Stromal cell of bone marrow (primary cell): Measurements from ENCODE around the gene PTBP2.

Source experiments
- DNase-seq: peaks from one replicate; pipeline ENCODE4 v3.0.0-alpha.2; 2012; ENCODE audit warnings: low read depth

PTBP2 gene, protein sequence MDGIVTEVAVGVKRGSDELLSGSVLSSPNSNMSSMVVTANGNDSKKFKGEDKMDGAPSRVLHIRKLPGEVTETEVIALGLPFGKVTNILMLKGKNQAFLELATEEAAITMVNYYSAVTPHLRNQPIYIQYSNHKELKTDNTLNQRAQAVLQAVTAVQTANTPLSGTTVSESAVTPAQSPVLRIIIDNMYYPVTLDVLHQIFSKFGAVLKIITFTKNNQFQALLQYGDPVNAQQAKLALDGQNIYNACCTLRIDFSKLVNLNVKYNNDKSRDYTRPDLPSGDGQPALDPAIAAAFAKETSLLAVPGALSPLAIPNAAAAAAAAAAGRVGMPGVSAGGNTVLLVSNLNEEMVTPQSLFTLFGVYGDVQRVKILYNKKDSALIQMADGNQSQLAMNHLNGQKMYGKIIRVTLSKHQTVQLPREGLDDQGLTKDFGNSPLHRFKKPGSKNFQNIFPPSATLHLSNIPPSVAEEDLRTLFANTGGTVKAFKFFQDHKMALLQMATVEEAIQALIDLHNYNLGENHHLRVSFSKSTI

DNA sequence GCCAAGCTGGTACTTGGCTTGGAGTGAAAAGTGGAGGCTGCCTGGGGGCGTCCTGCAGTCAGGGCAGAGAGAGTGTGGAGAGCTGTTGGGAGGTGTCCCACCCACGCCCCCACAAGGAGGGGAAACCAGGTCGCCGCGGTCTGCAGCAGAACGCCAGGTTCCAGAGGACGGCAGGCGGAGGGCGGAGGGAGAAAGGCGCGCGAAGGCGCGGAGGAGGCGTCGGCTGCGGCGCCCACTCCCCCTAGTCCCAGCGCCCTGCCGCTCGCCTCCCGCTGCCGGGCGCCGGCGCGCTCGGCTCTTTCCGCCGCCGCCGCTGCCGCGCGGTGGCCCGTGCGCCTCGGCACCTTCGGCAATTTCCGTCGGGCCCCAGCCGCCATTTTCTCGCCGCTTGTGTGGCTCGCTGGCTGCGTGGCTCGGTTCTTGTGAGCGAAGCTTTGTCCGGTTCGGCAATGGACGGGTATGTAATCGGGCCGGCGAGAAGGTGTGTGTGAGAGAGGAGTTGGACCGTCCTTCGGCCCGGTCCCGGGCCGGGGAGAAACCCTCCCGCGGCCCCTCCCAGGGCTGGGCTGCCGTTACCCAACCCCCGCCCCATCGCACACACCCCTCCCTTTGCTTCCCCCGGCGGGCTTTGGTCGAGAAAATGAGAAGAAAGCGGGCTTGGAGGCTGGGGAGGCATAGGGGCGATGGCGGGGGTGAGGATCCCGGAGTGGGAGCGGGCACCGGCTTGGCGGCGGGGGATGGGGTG, at the start of gene PTBP2:
PTBP2 (plus strand) TSS at position 369 of the 745 bp plus-strand sequence; CDS start at position 450, 81 bp downstream.
- DNase-seq: peak; percentile 63

DNA sequence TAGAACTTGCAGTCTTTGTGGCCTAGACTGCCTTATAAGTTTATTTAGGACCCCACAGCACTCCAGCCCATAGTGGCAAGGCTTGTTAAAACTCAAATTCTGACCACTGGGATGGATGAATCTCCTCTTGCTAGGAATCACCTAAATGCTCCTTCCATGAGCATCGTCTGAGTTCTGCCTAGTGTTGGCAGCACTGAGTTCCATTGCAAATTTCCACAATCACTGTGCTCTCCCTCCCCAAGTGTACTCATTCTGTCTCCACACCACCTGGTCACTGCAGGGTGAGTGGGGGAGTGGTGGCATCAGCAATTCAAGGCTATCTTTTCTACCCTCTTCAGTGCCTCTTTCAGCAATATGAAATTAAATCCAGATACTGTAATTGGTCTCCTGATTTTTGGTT, 46.7 kb upstream of the PTBP2 start:
- DNase-seq: no peak

DNA sequence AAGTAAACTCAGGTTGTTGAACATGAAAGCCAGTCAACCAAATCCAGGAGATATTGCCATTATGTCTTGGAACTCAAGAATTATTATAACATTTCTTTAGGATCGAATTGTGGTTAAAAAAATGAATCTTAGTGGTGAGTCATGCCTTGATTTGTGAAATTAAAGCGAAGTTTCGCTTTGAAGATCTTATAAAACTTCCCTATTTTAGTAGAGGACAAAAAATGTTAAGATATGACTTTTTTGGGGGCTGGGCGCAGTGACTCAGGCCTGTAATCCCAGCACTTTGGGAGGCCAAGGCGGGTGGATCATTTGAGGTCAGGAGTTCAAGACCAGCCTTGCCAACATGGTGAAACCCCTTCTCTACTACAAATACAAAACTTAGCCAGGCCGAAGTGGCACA, 39.5 kb upstream of the PTBP2 start:
- no peak for DNase-seq

DNA sequence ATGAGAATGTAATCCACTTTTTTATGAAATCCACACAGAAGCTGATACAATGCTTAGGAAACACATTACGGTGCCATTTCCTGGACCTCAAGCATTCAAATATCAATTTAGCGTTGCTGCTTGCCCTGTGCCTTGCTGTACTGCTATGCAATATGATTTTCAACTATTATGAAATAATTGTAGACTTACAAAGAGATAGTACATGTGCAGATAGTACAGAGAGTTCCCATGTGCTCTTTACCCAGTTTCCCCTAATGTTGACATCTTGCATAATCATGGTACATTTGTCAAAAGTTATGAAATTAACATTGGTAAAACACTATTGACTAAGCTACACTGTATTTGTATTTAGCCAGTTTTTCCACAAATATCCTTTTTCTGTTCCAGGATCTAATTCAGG, 37.7 kb upstream of the PTBP2 start:
- no peak for DNase-seq

DNA sequence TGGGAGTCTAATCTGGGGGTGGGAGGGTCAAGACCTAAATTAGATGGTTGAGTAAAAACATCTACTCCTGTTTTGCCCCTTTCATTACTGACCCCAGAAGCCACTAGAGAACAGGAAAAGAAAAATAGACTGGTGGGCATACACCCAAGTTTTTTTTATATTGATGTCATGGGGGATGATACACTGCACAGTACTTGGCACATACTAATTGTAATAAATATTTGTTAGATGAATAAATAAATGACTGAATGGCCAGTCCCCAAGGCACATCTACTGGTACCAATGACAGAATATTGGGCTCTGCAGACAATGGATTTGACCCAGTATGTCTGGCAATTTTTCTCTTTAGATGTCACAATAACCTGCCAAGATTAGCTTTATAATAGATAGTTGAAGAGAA, 36.8 kb upstream of the PTBP2 start:
- DNase-seq: no peak

DNA sequence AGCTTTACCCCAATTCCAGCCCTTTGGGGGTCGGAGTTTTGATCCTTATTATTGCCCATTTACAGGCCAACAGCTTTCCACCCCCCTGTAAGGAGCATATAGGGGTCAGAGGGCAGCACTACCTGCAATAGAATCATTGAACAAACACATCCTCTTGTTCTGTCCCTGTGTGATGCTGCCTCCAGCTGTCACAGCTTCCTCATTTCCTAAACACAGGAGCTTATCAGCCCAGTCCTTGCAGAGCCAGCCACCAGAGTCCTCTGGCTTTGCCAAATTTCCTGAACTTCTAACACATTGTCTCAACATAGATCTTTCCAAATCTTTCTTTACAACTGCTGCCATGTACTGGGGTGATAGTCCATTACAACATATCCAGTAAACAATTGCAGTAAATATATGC, 32.8 kb upstream of the PTBP2 start:
- no peak for DNase-seq

DNA sequence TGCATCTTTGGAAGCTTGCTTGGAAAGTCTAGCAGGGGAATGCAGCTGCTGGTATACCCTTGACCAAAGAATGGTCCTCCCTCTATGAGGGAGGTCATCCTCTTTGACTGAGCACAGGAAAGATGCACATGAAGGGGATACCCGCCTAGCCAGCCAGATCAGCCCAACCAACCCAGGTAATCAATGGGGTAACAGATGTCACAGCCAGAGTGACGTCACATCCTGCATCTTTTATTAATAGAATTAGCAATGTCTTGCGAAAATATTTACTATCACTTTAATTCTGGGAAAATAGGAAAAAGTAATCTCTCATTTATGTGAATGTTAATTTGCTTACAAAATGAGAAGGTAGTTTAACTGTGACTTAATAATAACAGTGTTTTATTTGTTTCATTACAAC, 25.6 kb upstream of the PTBP2 start:
- DNase-seq: no peak

DNA sequence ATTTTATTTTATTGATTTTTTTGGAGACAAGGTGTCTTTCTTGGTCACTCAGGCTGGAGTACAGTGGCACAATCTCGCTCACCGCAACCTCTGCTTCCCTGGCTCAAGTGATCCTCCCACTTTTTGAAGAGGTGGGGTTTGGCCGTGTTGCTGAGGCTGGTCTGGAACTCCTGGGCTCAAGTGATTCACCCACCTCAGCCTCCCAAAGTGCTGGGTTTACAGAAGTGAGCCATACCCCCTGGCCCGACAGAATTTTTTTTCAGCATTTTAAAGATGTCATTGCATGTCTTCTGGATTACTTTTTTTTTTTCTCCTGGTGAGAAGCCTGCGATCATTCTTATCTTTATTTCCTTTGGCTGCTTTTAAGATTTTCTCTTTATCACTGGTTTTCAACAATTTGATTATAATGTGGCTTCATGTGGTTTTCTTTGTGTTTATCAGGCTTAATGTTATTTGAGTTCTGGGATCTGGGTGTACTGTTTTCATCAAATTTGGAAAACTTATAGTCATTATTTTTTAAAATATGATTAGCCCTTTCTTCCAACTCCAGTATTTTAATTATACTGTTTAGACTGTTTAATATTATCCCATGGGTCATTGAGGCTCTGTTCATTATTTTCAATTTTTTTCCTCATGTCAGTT, 23.1 kb upstream of the PTBP2 start:
- no peak for DNase-seq

DNA sequence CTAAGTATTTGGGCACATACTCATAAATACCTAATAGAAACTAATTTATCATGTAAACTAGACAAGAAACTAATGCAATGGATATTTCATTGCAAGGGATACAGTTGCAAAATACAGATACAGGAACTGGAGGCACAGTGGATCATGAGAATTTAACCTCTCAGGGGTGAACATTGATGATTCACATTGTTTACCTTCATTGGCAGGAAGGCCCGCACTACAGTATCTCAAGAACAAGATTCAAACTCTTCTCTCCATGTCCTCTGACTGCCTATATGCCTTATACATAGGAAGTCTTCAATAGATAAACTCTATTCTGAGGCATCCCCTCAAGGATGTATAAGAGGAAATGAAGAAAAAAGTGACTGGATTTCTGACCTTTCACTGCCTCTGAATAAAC, 18.4 kb upstream of the PTBP2 start:
- DNase-seq: no peak

DNA sequence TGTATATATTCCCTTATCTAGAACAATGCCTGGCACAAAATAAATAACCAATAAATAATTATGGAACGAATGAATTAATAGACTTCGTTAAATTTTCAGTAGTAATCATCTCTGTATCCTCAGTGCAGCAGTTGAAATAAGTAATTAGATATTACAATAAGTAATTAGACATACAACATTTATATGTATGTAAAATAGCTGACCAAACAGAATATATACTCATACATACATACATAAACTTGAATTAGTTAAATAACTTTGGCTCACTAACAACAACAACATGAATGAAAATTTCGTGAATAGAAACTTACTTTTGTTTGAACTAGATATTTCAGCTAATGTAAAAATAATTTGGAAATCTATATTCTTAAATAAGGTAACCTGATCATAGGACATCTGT, 14.6 kb upstream of the PTBP2 start:
- DNase-seq: no peak

DNA sequence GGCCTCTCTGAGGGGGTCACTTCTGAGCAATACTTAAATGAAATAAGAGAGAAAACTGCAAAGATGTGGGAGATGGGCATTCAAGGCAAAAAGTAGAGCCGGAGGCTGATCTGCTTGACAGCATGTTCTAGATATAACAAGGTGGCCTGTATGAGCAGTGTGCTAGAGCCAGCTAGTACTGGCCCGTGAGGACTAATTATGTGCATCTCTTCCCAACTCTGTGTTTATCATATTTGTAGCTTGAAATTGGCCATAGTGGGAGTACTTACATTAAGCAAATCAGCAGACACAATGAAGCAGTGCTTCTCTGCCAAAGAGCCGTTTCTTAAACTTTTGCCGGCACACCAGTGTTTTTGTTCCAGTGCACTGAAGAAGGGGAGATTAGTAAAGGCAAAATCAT, 13.1 kb upstream of the PTBP2 start:
- no peak for DNase-seq

DNA sequence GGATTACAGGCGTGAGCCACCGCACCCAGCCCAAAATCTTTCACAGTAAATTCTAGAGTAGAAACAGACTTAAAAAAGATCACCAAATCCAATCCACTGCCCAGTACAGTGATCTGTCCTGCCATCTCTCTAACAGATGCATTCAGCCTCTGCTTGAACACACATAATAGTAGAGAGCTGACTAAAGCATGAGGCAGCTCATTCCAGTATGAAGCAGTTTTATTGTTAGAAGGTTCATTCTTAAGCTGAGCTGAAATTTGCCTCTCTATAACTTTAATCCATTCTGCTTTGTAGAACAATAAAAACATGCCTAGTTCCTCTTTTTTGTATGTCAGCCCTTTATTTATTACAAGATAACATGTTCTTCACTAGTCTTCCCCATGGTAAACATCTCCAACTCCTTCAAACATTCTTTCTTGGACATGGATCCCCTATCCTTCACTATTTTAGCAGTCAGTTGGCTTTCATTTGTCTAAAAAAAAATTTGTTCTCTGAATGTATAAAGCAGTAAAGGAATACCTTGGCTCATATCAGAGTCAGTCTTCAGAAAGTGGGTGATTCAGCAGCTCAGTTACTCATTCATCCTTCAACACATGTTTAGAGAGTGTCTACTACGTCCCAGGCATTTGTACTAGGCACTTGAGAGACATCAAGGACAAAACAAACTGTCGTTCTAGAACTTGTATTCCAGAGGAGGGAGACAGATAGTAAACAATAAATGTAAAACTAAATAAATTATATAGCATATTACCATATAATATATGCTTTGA, 10.7 kb upstream of the PTBP2 start:
- DNase-seq: no peak

DNA sequence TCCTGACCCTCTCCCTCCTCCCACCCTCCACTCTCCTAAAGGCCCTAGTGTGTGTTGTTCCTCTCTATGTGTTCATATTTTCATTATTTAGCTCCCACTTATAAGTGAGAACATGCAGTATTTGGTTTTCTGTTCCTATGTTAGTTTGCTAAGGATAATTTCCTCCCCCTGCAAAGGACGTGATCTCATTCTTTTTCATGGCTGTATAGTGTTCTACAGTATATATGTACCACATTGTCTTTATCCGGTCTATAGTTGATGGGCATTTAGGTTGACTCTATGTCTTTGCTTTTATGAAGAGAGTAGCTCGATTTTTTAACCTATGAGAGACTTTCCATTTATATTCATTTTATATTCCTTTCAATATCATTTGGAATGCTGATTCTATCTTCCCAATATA, 7.9 kb upstream of the PTBP2 start:
- no peak for DNase-seq

DNA sequence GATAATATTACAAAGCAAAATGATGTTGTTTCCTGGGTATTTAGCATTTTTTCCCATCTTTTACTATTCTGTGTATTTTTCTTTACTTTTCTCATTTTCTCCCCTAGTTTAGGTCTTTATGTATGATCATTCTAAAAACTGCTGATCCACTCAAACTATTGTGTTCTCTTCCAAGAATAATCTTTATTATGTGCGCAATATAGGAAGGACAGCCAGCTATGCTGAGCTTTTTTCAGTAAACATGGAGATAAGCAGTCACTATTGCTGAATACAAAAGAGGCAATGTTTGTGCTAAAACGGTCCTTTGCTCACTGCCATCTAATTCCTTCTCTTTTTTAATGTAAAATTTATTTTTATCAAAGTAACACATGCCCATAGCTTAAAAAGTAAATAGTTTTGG, 6.7 kb upstream of the PTBP2 start:
- no peak for DNase-seq

DNA sequence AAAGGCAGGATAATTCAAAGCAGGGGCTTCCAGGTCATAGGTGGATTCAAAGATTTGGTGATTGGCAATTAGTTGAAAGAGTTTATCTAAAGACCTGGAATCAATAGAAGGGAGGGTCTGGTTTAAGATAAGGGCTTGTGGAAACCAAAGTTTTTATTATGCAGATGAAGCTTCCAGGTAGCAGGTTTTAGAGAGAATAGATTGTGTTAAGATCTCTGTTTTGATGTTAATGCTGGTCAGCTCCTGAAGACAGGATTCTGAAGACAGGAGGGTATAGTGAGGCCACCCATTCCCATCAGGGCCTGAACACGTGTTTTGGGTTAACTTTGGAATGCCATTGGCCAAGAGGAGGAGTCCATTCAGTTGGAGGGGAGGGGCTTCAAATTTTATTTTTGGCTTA, 6.1 kb upstream of the PTBP2 start:
- DNase-seq: no peak

DNA sequence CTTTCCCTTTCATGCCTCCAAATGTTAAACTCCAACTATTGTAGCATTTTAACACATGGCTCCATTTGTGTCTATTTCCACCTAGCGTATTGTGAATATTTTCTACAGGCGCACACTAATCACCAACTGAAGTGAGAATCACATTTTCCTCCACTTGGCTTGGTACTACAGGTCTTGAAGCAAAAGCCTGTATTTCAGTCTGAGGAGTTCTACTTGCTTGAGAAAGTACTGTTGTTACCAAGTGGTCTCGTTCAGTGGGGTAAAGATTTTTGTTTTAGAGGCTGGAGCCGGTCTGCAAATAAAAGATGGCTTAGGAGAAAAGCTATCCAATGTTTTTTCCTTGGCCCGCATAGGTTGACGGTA, 550 bp upstream of the PTBP2 start:
- no peak for DNase-seq

DNA sequence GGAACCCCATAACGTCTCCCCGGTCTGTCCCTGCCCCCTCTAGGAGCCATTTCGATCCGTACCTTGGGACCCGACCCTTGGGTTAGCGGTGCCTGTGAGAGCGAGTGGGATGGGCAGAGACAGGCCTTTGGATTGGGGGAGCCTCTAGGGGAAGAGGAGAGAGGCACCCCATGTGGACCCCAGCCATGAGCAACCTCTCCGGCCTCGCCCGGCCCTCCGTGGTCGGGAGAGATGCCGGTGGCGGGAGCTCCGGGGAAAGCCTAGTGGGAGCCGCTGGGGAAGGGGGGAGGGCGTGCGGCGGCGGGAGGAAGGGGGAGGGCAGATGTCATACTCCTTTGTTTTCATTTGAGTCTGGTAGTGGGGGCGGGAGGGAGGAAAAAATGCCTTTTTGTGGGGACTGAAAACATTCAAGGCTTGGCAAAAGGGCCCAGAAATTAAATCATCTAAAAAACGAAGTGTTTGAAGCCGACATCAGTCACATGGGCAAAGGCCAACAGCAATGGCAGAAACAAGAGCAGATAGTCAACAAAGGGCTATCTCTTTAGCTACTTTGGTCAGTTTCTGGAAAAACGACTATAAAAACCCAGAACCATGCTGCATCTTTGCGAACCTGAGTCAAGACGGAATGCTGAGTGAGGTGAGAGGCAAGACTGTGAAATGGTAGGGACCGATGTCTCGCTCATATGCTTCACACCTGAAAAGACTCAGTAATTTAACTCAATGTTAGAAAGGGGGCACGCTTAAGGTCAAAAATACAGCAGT, 758 bp downstream of the PTBP2 start:
- DNase-seq: peak; percentile 57

DNA sequence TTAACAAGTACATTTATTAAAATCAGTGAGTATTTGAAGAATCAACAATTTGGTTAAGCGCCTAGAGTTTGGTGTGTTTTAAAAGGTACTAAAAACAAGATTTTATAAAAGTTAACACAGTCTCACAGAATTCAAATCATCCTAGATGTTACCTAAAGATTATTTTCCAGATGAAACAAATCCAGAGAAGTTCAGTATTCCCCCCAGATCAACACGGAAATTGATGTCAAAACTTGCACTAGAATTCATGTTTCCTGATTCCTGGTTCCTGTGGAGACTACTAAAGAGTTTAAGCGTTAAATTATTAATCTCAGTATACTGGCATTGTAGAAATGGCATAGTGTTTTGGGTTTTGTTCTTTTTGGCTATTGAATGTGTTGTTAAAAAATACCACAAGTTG, 1.4 kb downstream of the PTBP2 start:
- no peak for DNase-seq

DNA sequence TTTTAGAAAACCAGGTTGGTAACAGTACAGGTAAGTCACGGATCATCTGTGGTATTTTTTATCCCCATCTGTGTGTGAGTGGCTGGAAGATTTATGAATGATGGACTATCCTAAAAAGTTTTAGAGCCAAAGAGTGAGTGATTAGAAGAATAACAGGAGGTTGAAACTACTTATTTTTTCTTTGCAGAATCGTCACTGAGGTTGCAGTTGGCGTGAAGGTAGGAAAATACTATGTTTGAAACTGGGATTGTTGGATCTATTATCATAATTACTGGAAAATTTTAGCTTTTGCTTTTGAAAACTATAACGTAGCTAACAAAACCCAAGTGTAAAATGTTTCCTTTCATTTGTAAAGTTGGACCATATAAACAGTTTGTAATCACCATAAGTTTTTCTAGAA, 1.8 kb downstream of the PTBP2 start:
- no peak for DNase-seq

DNA sequence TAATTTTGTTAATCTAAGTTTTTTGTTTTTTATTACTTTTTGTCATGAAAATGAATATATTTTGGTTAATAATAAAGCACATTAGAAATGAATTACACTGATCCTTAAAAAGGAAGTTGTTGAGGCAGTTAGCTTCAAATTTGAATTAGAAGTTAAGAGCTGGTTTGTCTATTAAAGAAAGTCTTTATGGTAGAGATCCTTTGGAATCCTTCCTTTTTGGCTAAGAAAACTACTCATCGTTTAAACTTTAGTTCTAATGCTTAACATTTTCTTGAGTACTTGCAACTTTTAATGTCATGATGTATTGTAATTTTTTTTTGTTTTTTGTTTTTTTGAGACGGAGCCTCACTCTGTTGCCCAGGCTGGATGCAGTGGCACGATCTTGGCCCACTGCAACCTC, 2.4 kb downstream of the PTBP2 start:
- DNase-seq: no peak

DNA sequence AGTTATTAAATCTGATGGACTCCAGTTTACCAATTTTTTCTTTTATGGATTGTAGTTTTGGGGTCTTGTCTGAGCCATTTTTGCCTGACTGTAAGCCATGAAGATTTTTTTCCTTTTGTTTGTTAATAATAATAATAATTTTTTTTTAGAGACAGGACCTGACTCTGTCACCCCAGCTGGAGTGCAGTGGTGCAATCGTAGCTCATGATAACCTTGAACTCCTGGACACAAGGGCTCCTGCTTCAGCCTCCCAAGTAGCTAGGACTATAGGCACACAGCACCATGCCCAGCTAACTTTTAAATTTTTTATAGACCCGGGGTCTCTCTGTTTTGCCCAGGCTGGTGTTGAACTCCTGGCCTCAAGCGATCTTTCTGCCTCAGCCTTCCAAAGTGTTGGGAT, 6.3 kb downstream of the PTBP2 start:
- DNase-seq: no peak
